Cardiac muscle cell (in vitro differentiated cells and primary cell): ENCODE measurements around the gene FGF19. TPM values are rescaled to one million over a fixed set of nuclear protein-coding genes. Genes with fewer than 3 reads are reported as not detected.

Experiments used
- DNase-seq, 2 donors: peaks; one replicate each; pipeline versions ENCODE4 v3.0.0 to v3.0.0-alpha.2; 2010 to 2017; ENCODE audit warnings: low read depth in 1 of 2, low spot score in 1 of 2
- H3K27ac ChIP-seq: fragments of 200-600 bp; sonication (generic); 2 replicates; pipeline ENCODE4 v1.5.1; 2016
- H3K27me3 ChIP-seq: fragments of 200-600 bp; sonication (generic); 2 replicates; pipeline ENCODE4 v1.6.0; 2016; ENCODE audit warnings: control low read depth
- H3K36me3 ChIP-seq: fragments of 200-600 bp; sonication (generic); 2 replicates; pipeline ENCODE4 v1.5.1; 2016; ENCODE audit warnings: control low read depth
- H3K4me1 ChIP-seq: fragments of 200-600 bp; sonication (generic); 2 replicates; pipeline ENCODE4 v1.8.1; 2017; ENCODE audit warnings: low read depth, mild to moderate bottlenecking, mixed run types
- H3K4me3 ChIP-seq: fragments of 200-600 bp; sonication (generic); 2 replicates; pipeline ENCODE4 v1.5.1; 2016; ENCODE audit warnings: mild to moderate bottlenecking
- H3K9me3 ChIP-seq: fragments of 200-600 bp; sonication (generic); 2 replicates; pipeline ENCODE4 v1.5.1; 2017; ENCODE audit warnings: low read depth, mild to moderate bottlenecking, control low read depth
- polyA plus RNA-seq: library from polyadenylated mRNA; unstranded; fragments of >200 nt; fragmentation: Nextera tagmentation; extraction: Ambion mirVana; gene quantifications from 2 replicates; pipeline ENCODE4 v1.2.1, GENCODE V29; 2016
- total RNA-seq: library from RNA; depleted of rRNA; stranded (reverse); fragments of >200 nt; gene quantifications from 2 replicates; pipeline ENCODE4 v1.2.3, GENCODE V29; 2016
- TF ChIP-seq, protein P1 (sequence below): IDR thresholded peaks from 2 replicates; pipeline ENCODE4 v1.5.1; 2012; ENCODE audit warnings: low read depth, mild to moderate bottlenecking, low read length

The FGF19 gene
- total RNA-seq: not detected in 2 replicates
- polyA plus RNA-seq: not detected in 2 replicates

DNA sequence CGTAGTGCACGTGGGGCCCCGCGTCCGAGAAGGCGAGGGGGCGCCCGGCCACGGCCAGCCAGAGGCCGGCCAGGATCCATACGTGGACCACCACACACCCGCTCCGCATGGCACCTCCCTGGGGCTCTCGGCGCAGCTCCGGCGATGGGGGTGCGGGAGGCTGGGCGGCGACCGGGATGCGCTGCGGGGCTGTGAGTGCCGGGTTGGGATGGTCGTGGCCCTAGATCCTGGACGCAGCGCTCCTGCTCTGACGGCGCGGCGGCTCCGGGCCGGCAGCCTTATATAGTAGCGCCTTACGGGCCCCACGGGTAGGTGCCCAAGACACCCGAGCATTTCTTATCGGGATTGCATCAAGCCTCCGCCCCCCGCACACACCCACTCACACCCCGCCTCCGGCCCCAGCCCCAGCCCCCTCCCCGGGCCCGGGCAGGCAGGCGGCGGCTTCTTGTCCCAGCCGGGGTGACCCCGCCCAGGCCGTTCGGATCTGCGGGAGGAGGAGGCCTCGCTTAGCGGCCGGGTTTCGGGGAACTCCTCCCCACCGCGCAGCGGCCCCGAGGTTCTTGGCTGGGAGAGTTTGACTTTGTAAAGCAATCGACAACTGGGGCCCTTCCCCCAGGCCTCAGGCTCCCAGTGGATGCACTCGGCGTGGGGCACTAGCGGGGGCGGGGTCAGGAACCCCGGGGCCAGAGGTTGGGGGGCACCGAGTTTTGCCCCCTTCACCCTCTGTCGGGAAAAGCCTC lies at the start of gene FGF19:
FGF19 (minus strand) TSS at position 255 of the 740 bp plus-strand sequence; CDS start at position 109, 146 bp downstream.
- Histone ChIP-seq H3K4me3 (peak within 1 kb of the TSS; percentile 15), H3K27ac (no peak within 1 kb of the TSS), H3K9me3 (no peaks in the 10 kb centered on the region), H3K4me1 (peaks cover 9% of the 10 kb centered on the region), H3K36me3 (no peaks in the 10 kb centered on the region), H3K27me3 (peaks cover 53% of the 10 kb centered on the region)
- DNase-seq: no peak
- TF ChIP-seq, protein P1, sequence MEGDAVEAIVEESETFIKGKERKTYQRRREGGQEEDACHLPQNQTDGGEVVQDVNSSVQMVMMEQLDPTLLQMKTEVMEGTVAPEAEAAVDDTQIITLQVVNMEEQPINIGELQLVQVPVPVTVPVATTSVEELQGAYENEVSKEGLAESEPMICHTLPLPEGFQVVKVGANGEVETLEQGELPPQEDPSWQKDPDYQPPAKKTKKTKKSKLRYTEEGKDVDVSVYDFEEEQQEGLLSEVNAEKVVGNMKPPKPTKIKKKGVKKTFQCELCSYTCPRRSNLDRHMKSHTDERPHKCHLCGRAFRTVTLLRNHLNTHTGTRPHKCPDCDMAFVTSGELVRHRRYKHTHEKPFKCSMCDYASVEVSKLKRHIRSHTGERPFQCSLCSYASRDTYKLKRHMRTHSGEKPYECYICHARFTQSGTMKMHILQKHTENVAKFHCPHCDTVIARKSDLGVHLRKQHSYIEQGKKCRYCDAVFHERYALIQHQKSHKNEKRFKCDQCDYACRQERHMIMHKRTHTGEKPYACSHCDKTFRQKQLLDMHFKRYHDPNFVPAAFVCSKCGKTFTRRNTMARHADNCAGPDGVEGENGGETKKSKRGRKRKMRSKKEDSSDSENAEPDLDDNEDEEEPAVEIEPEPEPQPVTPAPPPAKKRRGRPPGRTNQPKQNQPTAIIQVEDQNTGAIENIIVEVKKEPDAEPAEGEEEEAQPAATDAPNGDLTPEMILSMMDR: no peak

GRCh38 chr11:69752890-69753289 lies 49.1 kb upstream of the FGF19 start:
- no peaks in the 10 kb centered on the region for H3K9me3 ChIP-seq
- H3K4me1 ChIP-seq: no peaks in the 10 kb centered on the region
- H3K27ac ChIP-seq: no peak overlapping the region
- DNase-seq: no peak
- no peak overlapping the region for H3K4me3 ChIP-seq
- no peaks in the 10 kb centered on the region for H3K36me3 ChIP-seq
- TF ChIP-seq, protein P1: no peak
- H3K27me3 ChIP-seq: no peaks in the 10 kb centered on the region

DNA sequence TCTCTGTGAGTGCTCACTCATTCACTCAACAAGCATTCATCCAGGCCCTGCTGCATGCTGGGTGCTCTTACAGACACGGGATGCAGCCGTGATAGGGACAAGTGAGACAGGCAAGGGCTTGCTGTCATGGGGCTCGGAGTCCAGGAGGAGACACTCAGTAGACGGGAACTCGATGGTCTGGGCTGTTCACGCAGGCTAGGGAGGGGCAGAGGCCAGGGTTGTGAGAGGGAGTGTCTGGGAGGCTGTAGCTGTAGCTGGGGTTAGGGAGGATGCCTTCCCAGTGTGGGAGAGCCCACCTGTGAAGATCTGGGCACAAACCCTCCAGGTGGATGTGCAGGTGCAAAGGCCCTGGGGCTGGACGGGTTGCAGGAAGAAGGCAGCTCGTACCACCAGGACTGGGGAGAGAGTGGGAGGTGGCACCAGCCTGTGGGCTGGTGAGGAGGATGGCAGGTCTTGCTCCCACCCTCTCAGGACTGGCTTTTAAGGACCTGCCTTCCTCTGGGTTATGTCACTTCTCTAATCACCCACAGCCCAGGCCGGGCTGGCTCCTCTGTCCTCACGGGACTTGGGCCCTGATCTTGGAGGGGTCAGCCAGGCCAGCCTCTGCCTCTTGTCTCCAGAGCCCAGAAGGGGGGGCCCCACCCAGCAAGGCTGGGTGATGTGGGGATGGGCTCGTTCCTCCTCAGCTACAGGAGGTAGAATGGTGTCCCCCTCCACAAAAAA lies 47.2 kb upstream of the FGF19 start:
- TF ChIP-seq, protein P1: no peak
- no peaks in the 10 kb centered on the region for H3K36me3 ChIP-seq
- no peaks in the 10 kb centered on the region for H3K4me1 ChIP-seq
- H3K9me3 ChIP-seq: no peaks in the 10 kb centered on the region
- no peak overlapping the region for H3K27ac ChIP-seq
- no peaks in the 10 kb centered on the region for H3K27me3 ChIP-seq
- no peak overlapping the region for H3K4me3 ChIP-seq
- no peak for DNase-seq

GRCh38 chr11:69750108-69750850 lies 46.5 kb upstream of the FGF19 start:
- Histone ChIP-seq H3K27me3 (no peaks in the 10 kb centered on the region), H3K36me3 (no peaks in the 10 kb centered on the region), H3K27ac (no peak overlapping the region), H3K4me3 (no peak overlapping the region), H3K4me1 (no peaks in the 10 kb centered on the region), H3K9me3 (no peaks in the 10 kb centered on the region)
- TF ChIP-seq, protein P1: no peak
- DNase-seq: no peak

GRCh38 chr11:69748637-69749036 lies 44.8 kb upstream of the FGF19 start:
- Histone ChIP-seq H3K4me3 (no peak overlapping the region), H3K9me3 (no peaks in the 10 kb centered on the region), H3K36me3 (no peaks in the 10 kb centered on the region), H3K27me3 (no peaks in the 10 kb centered on the region), H3K27ac (no peak overlapping the region), H3K4me1 (no peaks in the 10 kb centered on the region)
- no peak for DNase-seq
- TF ChIP-seq, protein P1: no peak
